H1 (cell line): ENCODE data around the gene MTARC2. TPM values are rescaled to one million over a fixed set of nuclear protein-coding genes. Genes with fewer than 3 reads are reported as not detected.

Experiments used
- CTCF ChIA-PET: fragments of 300-600 bp; sonication (Branson Sonifier 250); formaldehyde crosslinking; loops from one replicate; lab custom pipeline; 2021; ENCODE audit not compliant: partially characterized antibody; lab: Charles Lee
- POLR2A ChIA-PET: fragments of 300-600 bp; sonication (Branson Sonifier 250); formaldehyde crosslinking; loops from one replicate; lab custom pipeline; 2021; ENCODE audit warnings: inconsistent platforms; ENCODE audit not compliant: partially characterized antibody; lab: Charles Lee
- DNase-seq, 2 experiments: peaks; one replicate each; pipeline versions ENCODE4 v3.0.0 to v3.0.0-alpha.2; 2010 to 2022; ENCODE audit warnings: low spot score in 2 of 2, low read depth in 1 of 2, mixed read lengths in 1 of 2
- FAIRE-seq: peaks from 2 replicates; lab custom pipeline; 2011; peaks lifted over from hg19 to GRCh38; lab: Jason Lieb, UNC
- H2AFZ ChIP-seq: 2 replicates; pipeline ENCODE4 v1.8.1; 2012; ENCODE audit warnings: low read length, inconsistent platforms
- H2AK5ac ChIP-seq: 2 replicates; pipeline ENCODE4 v1.6.1; 2013; ENCODE audit warnings: low read depth, low read length
- H2BK120ac ChIP-seq: replicated peaks from 2 replicates; pipeline ENCODE3; 2013; ENCODE audit warnings: low read depth, low read length, inconsistent platforms
- H2BK12ac ChIP-seq: 2 replicates; pipeline ENCODE4 v1.6.1; 2013; ENCODE audit warnings: low read depth, low read length
- H2BK15ac ChIP-seq: 2 replicates; pipeline ENCODE4 v1.6.1; 2013; ENCODE audit warnings: low read length
- H2BK20ac ChIP-seq: 2 replicates; pipeline ENCODE4 v1.6.1; 2013; ENCODE audit warnings: low read length
- H2BK5ac ChIP-seq: 2 replicates; pipeline ENCODE4 v1.6.1; 2013; ENCODE audit warnings: low read depth, low read length
- H3K14ac ChIP-seq: 2 replicates; pipeline ENCODE4 v1.6.1; 2013; ENCODE audit warnings: inconsistent platforms; ENCODE audit not compliant: insufficient read length
- H3K18ac ChIP-seq: 2 replicates; pipeline ENCODE4 v1.6.1; 2013; ENCODE audit warnings: low read length; ENCODE audit errors: extremely low read depth
- H3K23ac ChIP-seq: 2 replicates; pipeline ENCODE4 v1.6.1; 2013; ENCODE audit warnings: inconsistent platforms; ENCODE audit not compliant: insufficient read length
- H3K23me2 ChIP-seq: 2 replicates; pipeline ENCODE4 v1.6.1; 2013; ENCODE audit warnings: low read depth, low read length
- H3K27ac ChIP-seq: 2 replicates; pipeline ENCODE4 v1.6.1; 2011; ENCODE audit warnings: low read depth, low read length, inconsistent platforms
- H3K27me3 ChIP-seq, 4 experiments: replicated peaks in 1 of 4; 1 replicate in 1 of 4; 2 replicates in 3 of 4; pipeline versions ENCODE4 v1.6.1 to v1.8.1; 2011 to 2013; ENCODE audit warnings: low read length in 3 of 4, mild to moderate bottlenecking in 3 of 4, inconsistent platforms in 2 of 4, mixed read lengths in 2 of 4, moderate library complexity in 1 of 4; ENCODE audit not compliant: control insufficient read depth in 3 of 4, insufficient read depth in 3 of 4; ENCODE audit errors: extremely low read depth in 1 of 4
- H3K36me3 ChIP-seq, 4 experiments: 2 replicates each; pipeline versions ENCODE4 v1.6.1 to v1.8.1; 2011 to 2013; ENCODE audit warnings: mild to moderate bottlenecking in 4 of 4, low read length in 3 of 4, moderate library complexity in 2 of 4, control low read depth in 1 of 4, inconsistent platforms in 1 of 4; ENCODE audit not compliant: insufficient read depth in 4 of 4, control insufficient read depth in 2 of 4
- H3K4ac ChIP-seq: replicated peaks from 2 replicates; pipeline ENCODE3; 2013; ENCODE audit warnings: low read length, low read depth, mixed read lengths, inconsistent platforms; ENCODE audit not compliant: insufficient read length
- H3K4me1 ChIP-seq, 4 experiments: replicated peaks in 1 of 4; 1 replicate in 1 of 4; 2 replicates in 3 of 4; pipeline versions ENCODE4 v1.6.1 to v1.8.1; 2011 to 2013; ENCODE audit warnings: low read length in 3 of 4, inconsistent platforms in 2 of 4, mixed read lengths in 1 of 4; ENCODE audit not compliant: insufficient read depth in 4 of 4, control insufficient read depth in 3 of 4
- H3K4me2 ChIP-seq, 2 experiments: 2 replicates each; pipeline versions ENCODE4 v1.6.1 to v1.8.1; 2011 to 2013; ENCODE audit warnings: low read depth in 2 of 2, low read length in 2 of 2, control low read depth in 1 of 2, inconsistent platforms in 1 of 2, mild to moderate bottlenecking in 1 of 2; ENCODE audit not compliant: insufficient read depth in 1 of 2
- H3K4me3 ChIP-seq, 4 experiments: fragments of 200-600, 300-600 bp in 1 of 4; sonication (generic), shearing (Covaris generic), sonication (Bioruptor Twin) in 1 of 4; 2 replicates each; pipeline versions ENCODE4 v1.5.1 to v1.8.1; 2011 to 2016; ENCODE audit warnings: low read length in 4 of 4, low read depth in 3 of 4, control low read depth in 2 of 4, inconsistent platforms in 2 of 4, mild to moderate bottlenecking in 2 of 4, mixed read lengths in 1 of 4, moderate library complexity in 1 of 4; ENCODE audit not compliant: insufficient read depth in 2 of 4; ENCODE audit errors: extremely low read depth in 1 of 4
- H3K56ac ChIP-seq: replicated peaks from 2 replicates; pipeline ENCODE3; 2013; ENCODE audit warnings: low read depth, mild to moderate bottlenecking, mixed read lengths, low read length, inconsistent platforms; ENCODE audit not compliant: insufficient read length
- H3K79me1 ChIP-seq: 2 replicates; pipeline ENCODE4 v1.6.1; 2013; ENCODE audit warnings: low read depth, low read length, control low read depth
- H3K79me2 ChIP-seq, 2 experiments: 2 replicates each; pipeline versions ENCODE4 v1.6.1 to v1.8.1; 2012 to 2013; ENCODE audit warnings: low read length in 2 of 2, mild to moderate bottlenecking in 2 of 2, inconsistent platforms in 1 of 2; ENCODE audit not compliant: insufficient read depth in 2 of 2, control insufficient read depth in 1 of 2
- H3K9ac ChIP-seq, 4 experiments: replicated peaks in 1 of 4; 1 replicate in 1 of 4; 2 replicates in 3 of 4; pipeline versions ENCODE4 v1.6.1 to v1.8.1; 2011 to 2013; ENCODE audit warnings: low read depth in 3 of 4, low read length in 3 of 4, control low read depth in 2 of 4, mild to moderate bottlenecking in 2 of 4, moderate library complexity in 2 of 4, inconsistent platforms in 1 of 4; ENCODE audit errors: extremely low read depth in 1 of 4
- H3K9me3 ChIP-seq, 2 experiments: 2 replicates each; pipeline versions ENCODE4 v1.6.1 to v1.8.1; 2012 to 2013; ENCODE audit warnings: mild to moderate bottlenecking in 2 of 2, moderate library complexity in 2 of 2, control low read depth in 1 of 2, inconsistent platforms in 1 of 2, low read depth in 1 of 2, low read length in 1 of 2, mixed read lengths in 1 of 2; ENCODE audit not compliant: insufficient read depth in 2 of 2
- H4K20me1 ChIP-seq, 2 experiments: replicated peaks in 1 of 2; 2 replicates each; pipeline versions ENCODE3 to v1.8.1; 2011 to 2013; ENCODE audit warnings: inconsistent platforms in 2 of 2, low read length in 2 of 2, mild to moderate bottlenecking in 1 of 2; ENCODE audit not compliant: insufficient read depth in 2 of 2, control insufficient read depth in 1 of 2
- H4K5ac ChIP-seq: 2 replicates; pipeline ENCODE4 v1.6.1; 2013; ENCODE audit warnings: low read length, low read depth, mixed read lengths, inconsistent platforms; ENCODE audit not compliant: insufficient read length
- H4K8ac ChIP-seq: 2 replicates; pipeline ENCODE4 v1.8.0; 2013; ENCODE audit warnings: mild to moderate bottlenecking, moderate library complexity, low read length, inconsistent platforms; ENCODE audit not compliant: insufficient read depth; ENCODE audit errors: extremely low read depth
- H4K91ac ChIP-seq: replicated peaks from 2 replicates; pipeline ENCODE3; 2013; ENCODE audit warnings: low read length, mixed read lengths, inconsistent platforms; ENCODE audit not compliant: insufficient read length
- BCL11A ChIP-seq, 2 experiments: IDR thresholded peaks; one replicate each; pipeline ENCODE4 v1.6.1; 2011; ENCODE audit warnings: low read depth in 2 of 2, low read length in 2 of 2, mild to moderate bottlenecking in 2 of 2
- CBX5 ChIP-seq: fragments of 300-800, 300-1000 bp; sonication (generic); IDR thresholded peaks from 2 replicates; pipeline ENCODE4 v1.7.1; 2016; ENCODE audit warnings: antibody characterized with exemption, low read length, low read depth
- CBX8 ChIP-seq: fragments of 300-800, 300-1000 bp; sonication (generic); IDR thresholded peaks from 2 replicates; pipeline ENCODE4 v1.7.1; 2016; ENCODE audit warnings: low read depth, low read length, borderline replicate concordance
- CHD1 ChIP-seq: IDR thresholded peaks from 2 replicates; pipeline ENCODE4 v1.6.1; 2012; ENCODE audit warnings: low read depth, low read length, improper control_type of control experiment
- SIX5 ChIP-seq: IDR thresholded peaks from 2 replicates; pipeline ENCODE4 v1.6.1; 2011; ENCODE audit warnings: mild to moderate bottlenecking, low read depth, low read length
- TAF7 ChIP-seq: optimal IDR thresholded peaks from 2 replicates; pipeline ENCODE3; 2011; ENCODE audit warnings: low read depth, mild to moderate bottlenecking, inconsistent platforms, low read length, moderate library complexity, borderline replicate concordance
- TCF12 ChIP-seq: IDR thresholded peaks from 2 replicates; pipeline ENCODE4 v1.6.1; 2011; ENCODE audit warnings: low read depth, mild to moderate bottlenecking, low read length
- YY1 ChIP-seq: IDR thresholded peaks from 2 replicates; pipeline ENCODE4 v1.6.1; 2011; ENCODE audit warnings: low read depth, mild to moderate bottlenecking, low read length
- WGBS, 2 experiments: shearing (Covaris generic) in 1 of 2; methylation state at CpG; one replicate each; pipeline versions ENCODE4 v1.1.6 to v1.1.7; 2013 to 2015; ENCODE audit warnings: low lambda C conversion rate in 2 of 2, mixed read lengths in 2 of 2, inconsistent platforms in 1 of 2, low coverage in 1 of 2, missing lambda C conversion rate in 1 of 2; ENCODE audit not compliant: insufficient replicate concordance in 2 of 2, insufficient coverage in 1 of 2, insufficient read length in 1 of 2; ENCODE audit errors: extremely low coverage in 1 of 2, missing lambda C conversion rate in 1 of 2; 5-methylcytosine and 5-hydroxymethylcytosine counted together
- polyA plus RNA-seq, 7 experiments: library from polyadenylated mRNA; depleted of rRNA in 3 of 7; stranded (reverse) in 5 of 7; unstranded in 2 of 7; fragments of >200 nt in 5 of 7; fragments of 200-250 nt in 2 of 7; gene quantifications; 1 replicate in 5 of 7; 2 replicates in 1 of 7; 4 replicates in 1 of 7; pipeline versions ENCODE4 v1.2.1 to v1.2.3, GENCODE V29; 2011 to 2013; ENCODE audit warnings: missing spikeins in 2 of 7, mixed read lengths in 2 of 7
- total RNA-seq: library from RNA; stranded (reverse); fragmentation: NEBNext Ultra II Directional; extraction: Animal tissue kit (Norgen Biotek cat#: 25700); gene quantifications from 2 replicates; pipeline ENCODE4 v1.2.1, GENCODE V29; 2021
- TF ChIP-seq, protein P1 (sequence below), 3 experiments: IDR thresholded peaks; 1 replicate in 2 of 3; 2 replicates in 1 of 3; pipeline versions ENCODE4 v1.5.1 to v1.6.1; 2011; ENCODE audit warnings: low read length in 3 of 3, mild to moderate bottlenecking in 3 of 3, inconsistent platforms in 2 of 3, low read depth in 1 of 3, moderate library complexity in 1 of 3; ENCODE audit not compliant: insufficient read depth in 1 of 3; ENCODE audit errors: control extremely low read depth in 1 of 3
- TF ChIP-seq, protein P2 (sequence below): IDR thresholded peaks from 2 replicates; pipeline ENCODE4 v1.6.1; 2012; ENCODE audit warnings: inconsistent platforms

Gene MTARC2
- total and polyA plus RNA-seq, 2 of the 8 experiments (the other 6 are each of a cell fraction or from before 2014, with no cell fraction given) = 7.2 to 7.9 TPM

DNA sequence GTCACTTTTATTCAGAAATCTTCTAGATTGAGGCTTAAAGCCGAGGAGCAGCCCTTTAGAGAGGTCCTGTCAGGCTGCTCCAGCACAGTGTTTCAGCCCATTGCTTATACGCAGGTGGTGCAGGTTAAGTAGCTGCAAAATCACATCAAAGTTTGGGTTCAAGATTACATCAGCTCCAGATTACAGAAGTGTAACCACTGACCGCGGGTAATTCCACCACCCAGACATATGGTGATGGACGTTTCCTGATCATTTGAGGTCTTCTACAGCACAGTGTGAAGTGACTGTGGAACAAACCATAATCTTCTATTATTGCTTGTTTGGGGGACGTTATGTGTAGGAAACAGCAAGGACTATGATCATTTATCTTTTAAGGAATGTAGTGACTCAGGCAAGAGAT, 46.1 kb upstream of the MTARC2 start:
- no peak overlapping the region for H4K91ac ChIP-seq
- no peak overlapping the region for H3K4me2 ChIP-seq
- H2BK120ac ChIP-seq = no peak overlapping the region
- no peak overlapping the region for H3K27ac ChIP-seq
- H2AFZ ChIP-seq = no peak overlapping the region
- no peak overlapping the region for H3K4ac ChIP-seq
- H4K20me1 ChIP-seq = no peaks in the 10 kb centered on the region
- no peak for FAIRE-seq
- no peaks in the 10 kb centered on the region for H3K23me2 ChIP-seq
- H3K9ac ChIP-seq = no peak overlapping the region
- H3K4me1 ChIP-seq = peaks cover 0 to 8% (median 4%) of the 10 kb centered on the region in 4 experiments; a peak in 4 of 7 replicates
- H3K4me3 ChIP-seq = no peak overlapping the region
- no peaks in the 10 kb centered on the region for H3K27me3 ChIP-seq
- no peaks in the 10 kb centered on the region for H3K9me3 ChIP-seq
- WGBS, 2 experiments = 91% methylated on average over 6 of the region's 6 CpGs; no CpG with 5 or more reads in 1 of the 2 experiments
- ChIA-PET CTCF (interaction anchor here (0.8 to 4.7 kb wide), 10 partner anchors 8 to 421 kb away, joined by 3 to 26 read pairs (median 8); partner anchors contain the start of gene C1orf115), POLR2A (interaction anchor here (1.4 to 1.6 kb wide), 2 partner anchors 9 to 85 kb away, joined by 3 to 4 read pairs; partner anchors contain the start of gene MTARC1)
- H3K79me2 ChIP-seq = no peaks in the 10 kb centered on the region
- no peak overlapping the region for H3K56ac ChIP-seq
- H3K23ac ChIP-seq = no peak overlapping the region
- H3K79me1 ChIP-seq = no peaks in the 10 kb centered on the region
- no peak overlapping the region for H2BK20ac ChIP-seq
- no peak for DNase-seq
- no peak overlapping the region for H2BK12ac ChIP-seq
- H4K8ac ChIP-seq = no peak overlapping the region
- no peak overlapping the region for H4K5ac ChIP-seq
- TF ChIP-seq TCF12 = no peak
- TF ChIP-seq BCL11A (IDR thresholded peaks at IDR 0.05; ENCODE audit: low read depth in 2 of 2, low read length in 2 of 2) = no peak
- TF ChIP-seq YY1 = no peak
- TF ChIP-seq, protein P1, sequence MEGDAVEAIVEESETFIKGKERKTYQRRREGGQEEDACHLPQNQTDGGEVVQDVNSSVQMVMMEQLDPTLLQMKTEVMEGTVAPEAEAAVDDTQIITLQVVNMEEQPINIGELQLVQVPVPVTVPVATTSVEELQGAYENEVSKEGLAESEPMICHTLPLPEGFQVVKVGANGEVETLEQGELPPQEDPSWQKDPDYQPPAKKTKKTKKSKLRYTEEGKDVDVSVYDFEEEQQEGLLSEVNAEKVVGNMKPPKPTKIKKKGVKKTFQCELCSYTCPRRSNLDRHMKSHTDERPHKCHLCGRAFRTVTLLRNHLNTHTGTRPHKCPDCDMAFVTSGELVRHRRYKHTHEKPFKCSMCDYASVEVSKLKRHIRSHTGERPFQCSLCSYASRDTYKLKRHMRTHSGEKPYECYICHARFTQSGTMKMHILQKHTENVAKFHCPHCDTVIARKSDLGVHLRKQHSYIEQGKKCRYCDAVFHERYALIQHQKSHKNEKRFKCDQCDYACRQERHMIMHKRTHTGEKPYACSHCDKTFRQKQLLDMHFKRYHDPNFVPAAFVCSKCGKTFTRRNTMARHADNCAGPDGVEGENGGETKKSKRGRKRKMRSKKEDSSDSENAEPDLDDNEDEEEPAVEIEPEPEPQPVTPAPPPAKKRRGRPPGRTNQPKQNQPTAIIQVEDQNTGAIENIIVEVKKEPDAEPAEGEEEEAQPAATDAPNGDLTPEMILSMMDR (IDR thresholded peaks at IDR 0.05; ENCODE audit: control extremely low read depth in 1 of 3, insufficient read depth in 1 of 3, low read depth in 1 of 3, low read length in 3 of 3) = no peak
- TF ChIP-seq CBX8 = no peak
- no peak for TF ChIP-seq CBX5
- TF ChIP-seq, protein P2, sequence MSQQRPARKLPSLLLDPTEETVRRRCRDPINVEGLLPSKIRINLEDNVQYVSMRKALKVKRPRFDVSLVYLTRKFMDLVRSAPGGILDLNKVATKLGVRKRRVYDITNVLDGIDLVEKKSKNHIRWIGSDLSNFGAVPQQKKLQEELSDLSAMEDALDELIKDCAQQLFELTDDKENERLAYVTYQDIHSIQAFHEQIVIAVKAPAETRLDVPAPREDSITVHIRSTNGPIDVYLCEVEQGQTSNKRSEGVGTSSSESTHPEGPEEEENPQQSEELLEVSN = no peak
- TF ChIP-seq SIX5 = no peak
- TF ChIP-seq CHD1 = no peak
- no peak for TF ChIP-seq TAF7
- no peak overlapping the region for H3K18ac ChIP-seq
- no peak overlapping the region for H2AK5ac ChIP-seq
- no peak overlapping the region for H2BK5ac ChIP-seq
- no peak overlapping the region for H3K14ac ChIP-seq
- H3K36me3 ChIP-seq = no peaks in the 10 kb centered on the region
- H2BK15ac ChIP-seq = no peak overlapping the region
